ENCODE data around the gene PLA2G6. TPM values are rescaled to one million over a fixed set of nuclear protein-coding genes. Genes with fewer than 3 reads are reported as not detected.

The PLA2G6 gene
- total RNA-seq, 2 experiments from 2014 or later = 65.0 to 72.0 TPM

- Mint-ChIP-seq H3K27ac (no peak overlapping the region), H3K36me3 (ENCODE audit: low read depth) (peaks cover 2% of the 10 kb centered on the region), H3K27me3 (no peaks in the 10 kb centered on the region), H3K4me3 (no peak overlapping the region), H3K9me3 (no peaks in the 10 kb centered on the region), H3K4me1 (peaks cover 16% of the 10 kb centered on the region)
- POLR2A ChIA-PET = no interaction called here
- CTCF ChIA-PET = no interaction called here
- no peak for DNase-seq
Measured at GRCh38 chr22:38221407-38221806, 39.8 kb upstream of the PLA2G6 start.

DNA sequence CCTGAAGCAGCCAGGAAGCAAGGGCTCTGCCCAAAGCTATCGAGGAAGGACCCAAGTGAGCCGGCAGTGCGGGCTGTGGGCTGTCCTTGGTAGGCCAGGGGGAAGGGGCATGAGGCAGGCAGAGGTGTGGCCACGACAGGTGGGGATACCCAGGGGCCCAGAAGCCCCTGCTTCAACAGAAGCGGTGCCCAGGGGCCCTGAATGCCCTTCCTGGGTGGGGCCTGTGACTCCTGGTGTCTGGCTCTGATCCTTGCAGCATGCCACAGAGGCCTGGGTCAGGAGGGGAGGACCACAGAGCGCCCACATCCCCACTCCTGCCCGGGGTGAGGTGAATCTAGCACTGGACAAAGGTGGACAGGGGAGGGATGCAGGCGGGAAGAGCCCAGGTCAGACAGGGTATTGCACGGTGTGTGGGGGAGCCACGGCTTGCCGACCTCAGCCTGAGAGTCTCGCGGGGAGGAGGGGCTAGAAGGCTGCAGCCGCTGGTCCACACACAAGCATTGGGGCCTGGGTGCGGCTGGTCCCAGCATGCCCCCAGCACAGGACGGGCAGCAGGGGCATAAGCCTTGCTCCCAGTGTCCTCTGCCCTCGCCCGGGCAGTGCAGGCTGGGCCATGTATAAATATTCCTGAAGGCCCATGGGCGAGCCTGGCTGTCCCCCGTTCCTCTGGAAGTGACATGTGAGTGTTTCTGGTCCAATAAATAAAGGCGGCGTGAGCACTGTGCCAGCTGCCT, 39.2 kb upstream of the PLA2G6 start:
- Mint-ChIP-seq H3K36me3 (ENCODE audit: low read depth) (peaks cover 4% of the 10 kb centered on the region), H3K27me3 (no peaks in the 10 kb centered on the region), H3K4me1 (peaks cover 16% of the 10 kb centered on the region), H3K27ac (no peak overlapping the region), H3K4me3 (no peak overlapping the region), H3K9me3 (no peaks in the 10 kb centered on the region)
- POLR2A ChIA-PET = no interaction called here
- CTCF ChIA-PET = interaction anchor here (2.5 kb wide), 1 partner anchor 17 kb away, joined by 9 read pairs; no protein-coding TSS in a partner anchor
- DNase-seq = no peak

DNA sequence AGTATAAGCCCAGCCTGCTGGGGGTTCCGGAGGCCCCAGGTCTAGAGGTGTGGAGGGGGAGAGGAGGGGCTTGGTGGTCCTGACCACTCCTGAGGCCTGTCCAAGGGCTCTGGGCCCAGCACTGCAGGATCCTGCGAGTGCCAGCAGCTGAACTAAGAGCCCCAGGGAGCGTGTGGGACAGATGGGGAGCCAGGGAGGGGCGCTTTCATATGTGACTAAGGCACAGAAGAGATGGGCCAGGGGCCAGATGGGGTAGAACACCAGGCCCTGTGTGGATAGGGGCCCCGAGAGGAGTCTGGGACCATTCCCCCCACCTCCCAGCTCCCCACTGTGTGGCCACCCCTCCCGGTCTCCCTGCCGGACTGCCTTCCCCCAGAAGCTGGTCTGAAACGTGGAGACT, 38.5 kb upstream of the PLA2G6 start:
- Mint-ChIP-seq H3K36me3 (ENCODE audit: low read depth) (peaks cover 4% of the 10 kb centered on the region), H3K27me3 (no peaks in the 10 kb centered on the region), H3K4me3 (no peak overlapping the region), H3K27ac (no peak overlapping the region), H3K9me3 (no peaks in the 10 kb centered on the region), H3K4me1 (peaks cover 16% of the 10 kb centered on the region)
- DNase-seq = no peak
- POLR2A ChIA-PET = no interaction called here
- CTCF ChIA-PET = interaction anchor here (1.2 to 2.5 kb wide), 2 partner anchors 15 to 17 kb away, joined by 3 to 9 read pairs; no protein-coding TSS in a partner anchor

- Mint-ChIP-seq H3K4me3 (no peak overlapping the region), H3K9me3 (no peaks in the 10 kb centered on the region), H3K27me3 (no peaks in the 10 kb centered on the region), H3K27ac (peak overlapping the region; percentile 9), H3K36me3 (ENCODE audit: low read depth) (peaks cover 4% of the 10 kb centered on the region), H3K4me1 (peaks cover 21% of the 10 kb centered on the region)
- CTCF ChIA-PET = interaction anchor here (0.5 to 2.5 kb wide), 3 partner anchors 15 to 99 kb away, joined by 3 to 9 read pairs (median 3); no protein-coding TSS in a partner anchor
- POLR2A ChIA-PET = no interaction called here
- DNase-seq = no peak
Measured at GRCh38 chr22:38219632-38220031, 38.0 kb upstream of the PLA2G6 start.

GRCh38 chr22:38218661-38219622, 37.3 kb upstream of the PLA2G6 start:
- Mint-ChIP-seq H3K4me3 (no peak overlapping the region), H3K9me3 (no peaks in the 10 kb centered on the region), H3K27me3 (no peaks in the 10 kb centered on the region), H3K27ac (peak overlapping the region; percentile 9), H3K36me3 (ENCODE audit: low read depth) (peaks cover 4% of the 10 kb centered on the region), H3K4me1 (peaks cover 21% of the 10 kb centered on the region)
- no peak for DNase-seq
- ChIA-PET CTCF (interaction anchor here (0.5 to 2.5 kb wide), 3 partner anchors 15 to 99 kb away, joined by 3 to 9 read pairs (median 3); no protein-coding TSS in a partner anchor), POLR2A (no interaction called here)

GRCh38 chr22:38215156-38216038, 33.8 kb upstream of the PLA2G6 start:
- H3K9me3 Mint-ChIP-seq = no peaks in the 10 kb centered on the region
- POLR2A ChIA-PET = no interaction called here

GRCh38 chr22:38214302-38215056, 32.8 kb upstream of the PLA2G6 start:
- peaks cover 33% of the 10 kb centered on the region for H3K4me1 Mint-ChIP-seq
- no peak overlapping the region for H3K27ac Mint-ChIP-seq
- peaks cover 4% of the 10 kb centered on the region for H3K27me3 Mint-ChIP-seq
- peak; percentile 61 for DNase-seq
- H3K4me3 Mint-ChIP-seq = peak overlapping the region; percentile 43
- H3K36me3 Mint-ChIP-seq (ENCODE audit: low read depth) = peaks cover 8% of the 10 kb centered on the region
- no peaks in the 10 kb centered on the region for H3K9me3 Mint-ChIP-seq
- ChIA-PET POLR2A (no interaction called here), CTCF (interaction anchor here (0.5 to 1.3 kb wide), 4 partner anchors 10 to 65 kb away, joined by 3 to 5 read pairs (median 3); partner anchors contain the start of gene MAFF)

More at GRCh38 chr22:38215156-38216038, 33.8 kb upstream of the PLA2G6 start:
- peak overlapping the region; percentile 16 for H3K4me3 Mint-ChIP-seq
- DNase-seq = no peak
- H3K27me3 Mint-ChIP-seq = peaks cover 4% of the 10 kb centered on the region
- peaks cover 32% of the 10 kb centered on the region for H3K4me1 Mint-ChIP-seq
- H3K36me3 Mint-ChIP-seq (ENCODE audit: low read depth) = peaks cover 8% of the 10 kb centered on the region
- H3K27ac Mint-ChIP-seq = peak overlapping the region; percentile 75
- CTCF ChIA-PET = interaction anchor here (1.3 kb wide), 3 partner anchors 8 to 15 kb away, joined by 3 to 5 read pairs (median 3); no protein-coding TSS in a partner anchor

GRCh38 chr22:38213990-38214301, 32.3 kb upstream of the PLA2G6 start:
- Mint-ChIP-seq H3K36me3 (ENCODE audit: low read depth) (peaks cover 8% of the 10 kb centered on the region), H3K27ac (no peak overlapping the region), H3K4me1 (peaks cover 27% of the 10 kb centered on the region), H3K9me3 (no peaks in the 10 kb centered on the region), H3K27me3 (peaks cover 4% of the 10 kb centered on the region), H3K4me3 (peak overlapping the region; percentile 43)
- DNase-seq = no peak
- ChIA-PET POLR2A (no interaction called here), CTCF (no interaction called here)

DNA sequence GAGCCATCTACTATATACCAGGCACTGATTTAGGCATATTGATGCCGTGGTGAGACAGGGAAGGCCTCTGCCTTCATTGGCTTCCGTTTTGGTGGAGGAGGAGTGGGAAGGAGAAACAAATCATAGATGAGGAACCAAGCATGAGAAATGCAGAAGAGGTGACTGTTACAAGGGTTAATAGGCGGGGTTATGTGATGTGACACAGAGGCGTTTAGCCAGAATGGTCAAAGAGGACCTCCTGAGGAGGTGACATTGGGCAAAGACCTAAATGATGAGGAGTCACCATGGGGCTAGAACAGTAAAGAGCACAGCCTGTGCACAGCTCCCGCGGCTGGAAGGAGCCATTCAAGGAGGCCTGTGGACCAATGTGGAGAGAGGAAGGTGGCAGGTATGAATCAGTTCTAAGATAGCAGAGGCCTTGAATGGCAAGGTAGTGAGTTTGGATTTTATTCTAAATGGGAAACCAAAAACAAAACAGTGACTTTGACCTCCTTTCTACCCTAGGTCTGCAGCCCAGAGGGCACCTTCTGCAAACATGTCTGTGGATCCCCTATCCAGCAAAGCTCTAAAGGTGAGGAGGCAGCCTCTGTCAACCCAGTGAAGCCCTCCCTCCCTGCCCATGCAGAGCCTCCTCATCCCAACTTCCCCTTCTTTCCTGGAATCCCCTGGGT, 31.8 kb upstream of the PLA2G6 start:
- ChIA-PET CTCF (no interaction called here), POLR2A (no interaction called here)
- Mint-ChIP-seq H3K27me3 (peaks cover 4% of the 10 kb centered on the region), H3K36me3 (ENCODE audit: low read depth) (peaks cover 8% of the 10 kb centered on the region), H3K4me3 (no peak overlapping the region), H3K4me1 (peaks cover 29% of the 10 kb centered on the region), H3K9me3 (no peaks in the 10 kb centered on the region), H3K27ac (no peak overlapping the region)
- no peak for DNase-seq

DNA sequence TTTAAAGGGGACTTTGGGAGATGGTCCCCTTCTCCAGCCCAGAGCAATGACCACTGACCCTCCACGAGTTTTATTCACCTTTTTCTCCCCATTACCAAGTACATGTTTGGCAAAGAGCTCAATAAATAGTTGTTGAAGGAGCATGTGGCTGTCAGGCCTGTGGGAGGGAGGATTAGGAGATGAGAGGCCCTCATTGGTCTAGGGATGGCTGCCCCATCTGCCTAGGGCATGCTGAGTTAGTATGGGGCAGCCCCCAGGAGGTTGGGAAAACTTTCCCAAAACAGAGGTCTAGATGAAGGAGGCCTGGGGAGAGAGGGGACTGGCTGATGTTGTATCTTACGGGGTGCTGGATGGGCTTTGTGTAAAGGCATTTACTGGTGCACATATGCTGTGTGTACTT, 30.8 kb upstream of the PLA2G6 start:
- H3K36me3 Mint-ChIP-seq (ENCODE audit: low read depth) = peaks cover 8% of the 10 kb centered on the region
- no peak overlapping the region for H3K27ac Mint-ChIP-seq
- H3K4me1 Mint-ChIP-seq = peaks cover 21% of the 10 kb centered on the region
- DNase-seq = no peak
- H3K27me3 Mint-ChIP-seq = peaks cover 4% of the 10 kb centered on the region
- no peaks in the 10 kb centered on the region for H3K9me3 Mint-ChIP-seq
- CTCF ChIA-PET = interaction anchor here (1.0 to 1.2 kb wide), 2 partner anchors 9 to 34 kb away, joined by 3 read pairs; no protein-coding TSS in a partner anchor
- no peak overlapping the region for H3K4me3 Mint-ChIP-seq
- POLR2A ChIA-PET = no interaction called here

GRCh38 chr22:38211556-38211955, 29.9 kb upstream of the PLA2G6 start:
- POLR2A ChIA-PET = no interaction called here
- no peak for DNase-seq
- Mint-ChIP-seq H3K27me3 (peaks cover 4% of the 10 kb centered on the region), H3K4me3 (no peak overlapping the region), H3K36me3 (ENCODE audit: low read depth) (peaks cover 7% of the 10 kb centered on the region), H3K9me3 (no peaks in the 10 kb centered on the region), H3K27ac (no peak overlapping the region), H3K4me1 (peaks cover 21% of the 10 kb centered on the region)
- CTCF ChIA-PET = interaction anchor here (0.8 to 1.2 kb wide), 2 partner anchors 9 to 28 kb away, joined by 3 read pairs; no protein-coding TSS in a partner anchor

Measured in activated CD4-positive, alpha-beta T cell treated with anti-CD3 and anti-CD28 coated beads, Interleukin-2, amount 10 ng/mL, durations not matched to agents 7 days and 5 days (primary cell).